Left colon (tissue), 2 donors: ENCODE results near the gene BLID. TPM values are rescaled to one million over a fixed set of nuclear protein-coding genes. Genes with fewer than 3 reads are reported as not detected.
A peak's percentile ranks its signal among the peaks of the same experiment; 100 is the strongest.

Source experiments
- ATAC-seq: fragments of 200-7000 bp; cut with Tn5 transposase; one replicate; pipeline ENCODE4 v1.9.1; 2020; ENCODE audit warnings: mild to moderate bottlenecking, moderate library complexity
- DNase-seq, 2 donors: peaks; one replicate each; pipeline ENCODE4 v3.0.0-alpha.2; 2020
- intact Hi-C, 2 donors: fragments of 100-400 bp; cut with DNase I in 1 of 2; cut with micrococcal nuclease in 1 of 2; formaldehyde crosslinking; loops; one replicate each; pipeline versions ENCODE4 v1.11.2 to v1.14.0; 2022; cut with DNase I, micrococcal nuclease
- total RNA-seq, 2 donors: library from RNA; stranded (reverse); fragmentation: NEBNext Ultra II Directional; extraction: Animal tissue kit (Norgen Biotek cat#: 25700); gene quantifications; one replicate each; pipeline ENCODE4 v1.2.1, GENCODE V29; 2021
- donor health status: DM: no; HTN: no; CAD: no.
- donor health status: DM: yes; HTN: yes; CAD: no.

BLID gene
- total RNA-seq, 2 donors from 2014 or later, result not detected

- intact Hi-C loops, result no loop called here
- no peak for ATAC-seq
- no peak for DNase-seq
Observed at GRCh38 chr11:122095681-122096262, 20.2 kb downstream of the BLID start.

- DNase-seq, result no peak
- intact Hi-C loops, result no loop called here
- no peak for ATAC-seq
Observed at GRCh38 chr11:122094836-122095235, 21.2 kb downstream of the BLID start.

DNA sequence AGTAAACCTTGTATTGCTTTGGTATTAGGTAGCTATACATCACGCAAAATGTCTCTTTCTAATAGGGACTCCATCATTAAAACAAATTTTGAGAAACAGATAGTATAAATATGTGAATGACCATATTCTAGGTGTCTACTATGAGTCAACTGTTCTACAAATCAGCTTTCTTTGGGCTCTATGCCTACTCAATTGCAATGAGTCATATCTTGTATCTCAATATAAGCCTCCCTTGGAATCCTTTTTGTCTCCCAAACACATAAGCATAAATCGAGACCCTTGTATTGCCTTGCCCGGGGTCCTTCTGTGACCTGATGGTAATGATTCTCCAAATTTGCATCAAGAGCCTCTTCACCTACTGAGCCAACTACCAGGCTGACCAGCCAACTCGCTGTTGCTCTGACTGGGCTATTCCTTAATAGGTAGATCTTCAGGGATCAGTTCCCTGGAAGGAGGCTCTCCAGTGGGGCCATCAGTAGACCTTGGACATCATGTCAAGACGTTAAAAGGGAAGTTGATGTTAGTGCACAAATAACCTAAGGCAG, 22.2 kb downstream of the BLID start:
- no peak for DNase-seq
- intact Hi-C loops, result no loop called here
- ATAC-seq, result no peak

- no peak for DNase-seq
- no peak for ATAC-seq
- intact Hi-C loops, result no loop called here
Observed at GRCh38 chr11:122091835-122092234, 24.2 kb downstream of the BLID start.

DNA sequence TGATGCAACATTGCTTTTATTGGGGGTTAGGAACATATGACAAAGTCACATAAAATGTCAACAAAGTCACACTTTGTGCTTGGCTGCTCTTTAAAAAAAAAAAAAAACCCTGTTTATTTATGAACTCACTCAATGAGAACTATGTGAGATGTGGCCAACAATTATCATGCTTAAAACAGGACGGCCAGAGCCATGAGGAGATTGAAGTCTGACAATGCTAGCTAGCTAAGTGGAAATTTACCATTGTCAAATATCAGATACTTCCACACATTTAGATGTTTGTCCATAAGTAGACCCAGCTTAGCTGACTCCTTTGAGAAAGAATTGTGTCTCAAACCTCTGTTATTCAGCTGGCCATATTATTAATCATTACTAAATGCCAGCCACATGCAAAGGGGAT, 26.9 kb downstream of the BLID start:
- ATAC-seq (no peak), DNase-seq (no peak)
- intact Hi-C loops, result no loop called here

- ATAC-seq, result no peak
- no peak for DNase-seq
- intact Hi-C loops, result no loop called here
Observed at GRCh38 chr11:122085712-122086111, 30.3 kb downstream of the BLID start.

- intact Hi-C loops, result no loop called here
- ATAC-seq (no peak), DNase-seq (no peak)
Observed at GRCh38 chr11:122085264-122085663, 30.8 kb downstream of the BLID start.

- intact Hi-C loops, result no loop called here
- ATAC-seq (no peak), DNase-seq (no peak)
Observed at GRCh38 chr11:122082205-122082604, 33.8 kb downstream of the BLID start.

- DNase-seq (no peak), ATAC-seq (no peak)
- intact Hi-C loops, result no loop called here
Observed at GRCh38 chr11:122081073-122081472, 34.9 kb downstream of the BLID start.

DNA sequence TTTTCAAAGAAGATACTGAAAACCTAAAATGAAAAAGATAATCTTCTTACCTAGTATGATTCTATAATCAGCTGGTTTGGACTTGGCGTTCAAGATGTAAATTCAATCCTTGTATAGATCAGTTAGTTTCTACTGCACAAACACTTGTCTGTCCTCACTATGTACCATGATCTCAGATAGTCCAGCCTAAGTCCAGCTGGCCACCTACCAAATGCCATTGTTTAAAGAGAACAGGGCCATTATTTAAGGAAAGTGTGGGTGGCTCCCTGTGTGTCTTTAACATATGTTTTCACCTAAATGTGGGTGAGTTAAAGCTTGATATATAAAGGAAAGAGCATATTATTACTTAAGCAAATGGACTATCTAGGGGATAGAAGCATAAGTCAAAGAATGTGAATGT, 38.6 kb downstream of the BLID start:
- ATAC-seq, result no peak
- intact Hi-C loops, result no loop called here
- DNase-seq, result no peak

GRCh38 chr11:122076512-122077120, 39.4 kb downstream of the BLID start:
- no peak for ATAC-seq
- intact Hi-C loops, result no loop called here
- DNase-seq, result no peak

DNA sequence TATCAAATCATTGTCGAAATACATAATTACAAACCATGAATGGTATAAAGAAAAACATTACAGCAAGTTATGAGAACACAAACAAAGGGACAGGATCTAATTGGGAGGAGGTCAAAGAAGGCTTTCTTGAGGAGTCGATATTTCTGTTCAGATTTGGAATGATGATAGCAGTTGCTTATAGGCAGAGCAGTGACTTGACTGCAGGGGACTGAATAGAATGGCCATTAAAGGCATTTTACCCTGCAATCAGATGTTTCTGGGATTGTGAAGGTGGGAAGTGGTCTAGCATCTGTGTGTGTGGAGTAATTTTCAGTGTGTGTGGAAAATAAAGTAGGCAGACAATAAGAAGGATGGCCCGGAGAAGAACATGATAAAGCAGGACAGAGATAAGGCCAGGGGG, 41.0 kb downstream of the BLID start:
- intact Hi-C loops, result no loop called here
- ATAC-seq (no peak), DNase-seq (no peak)

GRCh38 chr11:122074022-122074421, 42.0 kb downstream of the BLID start:
- intact Hi-C loops, result no loop called here
- no peak for ATAC-seq
- DNase-seq, result no peak

DNA sequence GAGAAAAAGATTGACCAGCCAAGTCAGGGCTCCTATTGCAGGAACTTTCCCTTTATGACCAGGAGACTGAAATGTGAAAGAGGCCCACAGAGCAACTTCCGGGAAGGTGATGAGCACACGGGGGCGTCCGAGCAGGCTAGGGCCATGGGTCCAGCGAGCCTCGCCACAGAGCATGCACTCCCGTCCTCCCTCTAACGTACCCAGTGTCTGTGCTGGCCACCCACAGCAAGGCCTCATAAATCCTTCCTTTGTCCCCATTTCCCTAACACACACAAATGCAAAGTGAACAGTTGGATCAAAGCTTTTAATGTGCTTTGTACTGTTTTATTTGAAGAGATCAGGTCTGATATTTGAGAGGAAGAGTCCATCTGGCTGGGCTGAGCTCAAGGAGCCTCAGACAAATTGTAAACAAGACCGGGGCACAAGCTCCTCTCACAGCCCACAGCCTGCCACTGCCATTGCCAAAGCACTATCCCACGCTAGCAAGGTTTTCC, 44.3 kb downstream of the BLID start:
- intact Hi-C loops, result no loop called here
- ATAC-seq (no peak), DNase-seq (no peak)

DNA sequence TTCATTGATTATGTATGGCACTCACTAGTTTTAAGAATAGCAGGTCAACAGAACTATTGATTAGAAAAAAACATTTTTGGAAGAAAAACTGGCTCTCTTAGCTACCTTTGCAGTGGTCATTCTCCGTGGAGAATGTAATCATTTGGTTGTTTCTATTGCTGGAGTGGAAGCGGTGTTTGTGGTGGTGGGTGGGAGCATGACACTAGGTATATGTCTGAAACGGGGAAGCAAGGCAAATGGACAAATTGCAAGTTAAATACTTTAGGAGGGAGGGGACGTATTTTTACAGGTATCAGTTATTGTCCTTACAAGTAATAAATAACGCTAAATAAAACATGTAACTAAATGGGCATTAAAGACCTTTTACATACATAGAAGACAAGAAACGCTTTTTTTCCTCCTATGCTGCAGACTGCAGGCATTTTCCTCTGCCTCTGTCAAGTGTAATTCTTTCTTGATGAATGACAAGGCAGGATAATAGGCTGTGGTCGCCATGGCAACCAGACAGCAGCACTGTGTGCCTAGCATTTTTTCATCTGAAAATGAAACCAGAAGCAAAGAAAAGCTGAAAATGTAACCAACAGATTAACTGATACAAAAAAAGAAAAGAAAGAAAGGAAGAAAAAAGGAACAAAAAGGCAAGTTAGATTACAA, 46.2 kb downstream of the BLID start:
- DNase-seq, result peak in 1 of 2 donors; percentile 28
- intact Hi-C loops, result no loop called here
- ATAC-seq, result no peak

- DNase-seq (no peak), ATAC-seq (no peak)
- intact Hi-C loops, result no loop called here
Observed at GRCh38 chr11:122068837-122069236, 47.2 kb downstream of the BLID start.

DNA sequence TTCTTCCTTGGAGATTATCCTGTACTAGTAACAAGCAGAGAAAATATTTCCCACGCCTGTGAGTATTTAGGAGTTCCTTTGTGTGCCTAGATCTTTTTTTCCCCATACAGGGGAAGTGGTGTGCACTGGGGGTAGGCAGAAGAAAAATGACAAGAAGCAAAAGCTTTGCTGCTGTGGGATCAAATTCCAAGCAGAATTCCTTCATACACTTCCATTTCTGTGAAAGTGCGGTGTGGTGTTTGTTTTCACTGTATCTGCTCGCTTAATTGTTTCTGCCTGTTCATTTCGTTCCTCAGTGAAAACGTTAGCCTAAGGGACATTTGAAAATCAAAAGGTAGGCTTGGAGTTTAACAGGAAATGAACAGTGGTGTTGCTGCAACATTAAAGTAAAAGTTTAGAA, 47.9 kb downstream of the BLID start:
- ATAC-seq (no peak), DNase-seq (no peak)
- intact Hi-C loops, result no loop called here
